ENCODE results near the gene GALNT10.

GRCh38 chr5:154254896-154255295 lies 64.4 kb downstream of the GALNT10 start:
- TF ChIP-seq CTCF (IDR thresholded peaks at IDR 0.05) (no peak), CHD2 (IDR thresholded peaks at IDR 0.05; ENCODE audit: low read length, partially characterized antibody) (no peak), JUN (IDR thresholded peaks at IDR 0.05) (no peak), RNF2 (IDR thresholded peaks at IDR 0.05; ENCODE audit: borderline replicate concordance, low read depth) (no peak), POLR2A (IDR thresholded peaks at IDR 0.05; ENCODE audit: low read length) (no peak), BCL3 (IDR thresholded peaks at IDR 0.05) (no peak), TP53 (CRISPR knock-in tag; IDR thresholded peaks at IDR 0.05) (no peak), ATOH8 (CRISPR knock-in tag; IDR thresholded peaks at IDR 0.05; ENCODE audit: low read depth) (no peak), CEBPB (IDR thresholded peaks at IDR 0.05) (no peak), SMC3 (IDR thresholded peaks at IDR 0.05) (no peak), USF2 (IDR thresholded peaks at IDR 0.05) (no peak), POLR2AphosphoS2 (conservative IDR thresholded peaks at IDR 0.05; ENCODE audit: low read length) (no peak)
